GF-D8 (cell line): ENCODE results near the gene PHPT1.

Source experiments
- DNase-seq: peaks from one replicate; lab custom pipeline; 2025; lab: John Stamatoyannopoulos, UW

PHPT1 gene

GRCh38 chr9:136886610-136887597, 37.7 kb downstream of the PHPT1 start:
- no peak for DNase-seq

- DNase-seq: no peak
Observed at GRCh38 chr9:136888454-136888853, 39.2 kb downstream of the PHPT1 start.

- no peak for DNase-seq
Observed at GRCh38 chr9:136889858-136890257, 40.6 kb downstream of the PHPT1 start.

- DNase-seq: no peak
Observed at GRCh38 chr9:136890661-136891060, 41.5 kb downstream of the PHPT1 start.

GRCh38 chr9:136896027-136896426, 46.8 kb downstream of the PHPT1 start:
- no peak for DNase-seq

GRCh38 chr9:136898483-136899100, 49.4 kb downstream of the PHPT1 start:
- DNase-seq: no peak

- no peak for DNase-seq
Observed at GRCh38 chr9:136899196-136899595, 50.0 kb downstream of the PHPT1 start.

- no peak for DNase-seq
Observed at GRCh38 chr9:136900556-136900955, 51.3 kb downstream of the PHPT1 start.
